Thyroid gland (tissue), 4 donors: ENCODE measurements around the gene DST. TPM values are rescaled to one million over a fixed set of nuclear protein-coding genes. Genes with fewer than 3 reads are reported as not detected.

Experiments used
- DNase-seq, 2 donors: peaks; one replicate each; pipeline ENCODE4 v3.0.0-alpha.2; 2019
- H3K27ac ChIP-seq, 3 donors: fragments of 200-600 bp; sonication (generic); 1 replicate in 2 of 3; 2 replicates in 1 of 3; pipeline ENCODE4 v1.5.1; 2016 to 2019; ENCODE audit warnings: mild to moderate bottlenecking in 1 of 3, moderate library complexity in 1 of 3
- H3K27me3 ChIP-seq: fragments of 200-600 bp; sonication (generic); one replicate; pipeline ENCODE4 v1.5.1; 2019
- H3K36me3 ChIP-seq, 2 donors: fragments of 200-600 bp; sonication (generic); one replicate each; pipeline ENCODE4 v1.5.1; 2016 to 2019
- H3K4me1 ChIP-seq, 2 donors: fragments of 200-600 bp; sonication (generic); one replicate each; pipeline ENCODE4 v1.5.1; 2017 to 2019
- H3K4me3 ChIP-seq, 3 donors: fragments of 200-600 bp; sonication (generic); replicated peaks in 1 of 3; 1 replicate in 2 of 3; 2 replicates in 1 of 3; pipeline ENCODE4 v1.5.1; 2016; ENCODE audit warnings: mild to moderate bottlenecking in 1 of 3
- H3K9me3 ChIP-seq: fragments of 200-600 bp; sonication (generic); one replicate; pipeline ENCODE4 v1.5.1; 2017
- CTCF ChIP-seq, 6 experiments: fragments of 200-600 bp in 3 of 6; fragments of 450-650 bp in 3 of 6; sonication (generic) in 3 of 6; IDR thresholded peaks; one replicate each; pipeline ENCODE4 v1.5.1; 2016 to 2019; ENCODE audit warnings: antibody characterized with exemption in 6 of 6, mild to moderate bottlenecking in 2 of 6, inconsistent platforms in 1 of 6, moderate library complexity in 1 of 6
- POLR2A ChIP-seq, 2 donors: fragments of 450-650 bp; IDR thresholded peaks; one replicate each; pipeline ENCODE4 v1.6.1; 2017; ENCODE audit warnings: antibody characterized with exemption in 2 of 2, mild to moderate bottlenecking in 2 of 2, moderate library complexity in 1 of 2
- WGBS, 2 donors: methylation state at CpG; one replicate each; pipeline ENCODE4 v1.1.5; 2017; 5-methylcytosine and 5-hydroxymethylcytosine counted together
- intact Hi-C: fragments of 100-400 bp; cut with DNase I; formaldehyde crosslinking; loops from one replicate; pipeline ENCODE4 v1.15.1; 2023
- total RNA-seq, 4 donors: library from RNA; depleted of rRNA; stranded (reverse); fragments of >200 nt; gene quantifications; one replicate each; pipeline ENCODE4 v1.2.3, GENCODE V29; 2016

The DST gene
- total RNA-seq, 4 donors from 2014 or later = 99.8 to 169 (median 149) TPM

DNA sequence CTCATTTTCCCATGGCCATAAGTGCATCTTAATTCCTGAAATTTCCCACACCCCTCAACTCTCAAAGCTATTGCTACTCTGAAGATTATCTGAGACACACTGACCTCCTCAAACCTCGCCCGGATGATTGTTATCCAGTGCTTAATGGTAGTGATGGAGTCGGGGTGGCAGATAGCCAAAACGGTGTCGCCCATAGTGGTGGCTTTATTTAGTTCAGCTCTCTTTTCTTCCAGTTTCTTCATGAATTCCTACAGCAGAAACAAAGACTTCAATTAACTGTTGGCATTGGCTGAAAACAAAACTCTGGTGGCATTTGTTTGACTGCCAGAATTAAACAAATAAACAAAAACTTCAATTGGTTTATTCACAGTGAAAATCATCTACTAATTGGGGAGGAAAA, 165.4 kb downstream of the DST start:
- TF ChIP-seq CTCF (IDR thresholded peaks at IDR 0.05) = no peak
- no peak for TF ChIP-seq POLR2A (IDR thresholded peaks at IDR 0.05)
- no peak overlapping the region for H3K27ac ChIP-seq
- H3K4me3 ChIP-seq = no peak overlapping the region
- DNase-seq = no peak
- no peaks in the 10 kb centered on the region for H3K27me3 ChIP-seq
- peaks cover 16 to 25% of the 10 kb centered on the region in 2 donors for H3K36me3 ChIP-seq
- 92 to 96% methylated on average over 5 of the region's 5 CpGs for WGBS, 2 donors
- no peaks in the 10 kb centered on the region for H3K9me3 ChIP-seq
- H3K4me1 ChIP-seq = no peaks in the 10 kb centered on the region
- intact Hi-C loops = no loop called here

GRCh38 chr6:56475736-56476457, 166.8 kb downstream of the DST start:
- no peak for TF ChIP-seq POLR2A (IDR thresholded peaks at IDR 0.05)
- no peak for TF ChIP-seq CTCF (IDR thresholded peaks at IDR 0.05)
- intact Hi-C loops = no loop called here
- WGBS, 2 donors = 51 to 56% methylated on average over 4 of the region's 4 CpGs
- H3K36me3 ChIP-seq = peaks cover 10 to 24% of the 10 kb centered on the region in 2 donors
- H3K4me1 ChIP-seq = no peaks in the 10 kb centered on the region
- no peaks in the 10 kb centered on the region for H3K9me3 ChIP-seq
- no peak overlapping the region for H3K27ac ChIP-seq
- H3K4me3 ChIP-seq = no peak overlapping the region
- H3K27me3 ChIP-seq = no peaks in the 10 kb centered on the region
- DNase-seq = peak; percentile 53 to 61

DNA sequence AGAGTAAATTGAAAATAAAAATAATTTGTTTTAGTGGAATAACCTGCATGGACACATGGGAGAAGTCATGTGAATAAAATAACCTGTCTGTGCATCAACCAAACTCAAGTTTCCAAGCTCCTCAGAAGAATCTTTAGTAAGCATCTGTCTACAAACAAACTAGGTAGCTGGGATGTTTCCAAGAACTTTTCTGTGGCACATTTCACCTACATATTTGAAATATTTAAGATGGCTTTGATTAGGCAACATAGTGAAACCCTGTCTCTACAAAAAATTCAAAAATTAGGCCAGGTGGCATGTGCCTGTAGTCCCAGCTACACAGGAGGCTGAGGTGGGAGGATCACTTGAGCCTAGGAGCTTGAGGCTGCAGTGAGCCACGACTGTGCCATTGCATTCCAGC, 168.2 kb downstream of the DST start:
- no peak overlapping the region for H3K27ac ChIP-seq
- WGBS, 2 donors = 47 to 68% methylated on average over 1 of the region's 1 CpG
- H3K4me1 ChIP-seq = no peaks in the 10 kb centered on the region
- intact Hi-C loops = no loop called here
- H3K27me3 ChIP-seq = no peaks in the 10 kb centered on the region
- TF ChIP-seq CTCF (IDR thresholded peaks at IDR 0.05) (no peak), POLR2A (IDR thresholded peaks at IDR 0.05) (no peak)
- no peak for DNase-seq
- H3K36me3 ChIP-seq = peaks cover 18 to 35% of the 10 kb centered on the region in 2 donors
- no peaks in the 10 kb centered on the region for H3K9me3 ChIP-seq
- H3K4me3 ChIP-seq = no peak overlapping the region

DNA sequence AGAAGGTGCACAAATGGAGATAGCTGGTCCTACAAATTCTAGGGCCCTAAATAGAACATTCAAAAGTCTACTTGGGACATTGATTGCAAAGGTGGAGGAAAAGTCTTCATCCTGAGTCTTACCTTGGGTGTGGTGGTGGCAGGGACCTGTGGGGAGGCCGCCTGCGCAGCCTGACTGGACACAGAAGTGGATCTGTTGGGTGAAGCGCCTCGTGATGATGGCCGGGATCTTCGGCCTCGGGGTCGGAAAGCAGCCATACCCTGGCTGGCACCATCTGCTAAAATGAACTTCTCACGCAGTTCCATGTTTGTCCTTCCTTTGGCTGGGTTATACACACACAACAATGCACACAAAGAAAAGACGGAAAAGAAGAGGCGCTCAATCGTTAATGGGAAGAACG, 179.2 kb downstream of the DST start:
- H3K36me3 ChIP-seq = peaks cover 18 to 37% of the 10 kb centered on the region in 2 donors
- TF ChIP-seq CTCF (IDR thresholded peaks at IDR 0.05) = no peak
- TF ChIP-seq POLR2A (IDR thresholded peaks at IDR 0.05) = no peak
- no peak overlapping the region for H3K27ac ChIP-seq
- no peak for DNase-seq
- H3K9me3 ChIP-seq = no peaks in the 10 kb centered on the region
- intact Hi-C loops = no loop called here
- no peaks in the 10 kb centered on the region for H3K4me1 ChIP-seq
- H3K27me3 ChIP-seq = no peaks in the 10 kb centered on the region
- no peak overlapping the region for H3K4me3 ChIP-seq
- 95 to 97% methylated on average over 13 of the region's 13 CpGs for WGBS, 2 donors

DNA sequence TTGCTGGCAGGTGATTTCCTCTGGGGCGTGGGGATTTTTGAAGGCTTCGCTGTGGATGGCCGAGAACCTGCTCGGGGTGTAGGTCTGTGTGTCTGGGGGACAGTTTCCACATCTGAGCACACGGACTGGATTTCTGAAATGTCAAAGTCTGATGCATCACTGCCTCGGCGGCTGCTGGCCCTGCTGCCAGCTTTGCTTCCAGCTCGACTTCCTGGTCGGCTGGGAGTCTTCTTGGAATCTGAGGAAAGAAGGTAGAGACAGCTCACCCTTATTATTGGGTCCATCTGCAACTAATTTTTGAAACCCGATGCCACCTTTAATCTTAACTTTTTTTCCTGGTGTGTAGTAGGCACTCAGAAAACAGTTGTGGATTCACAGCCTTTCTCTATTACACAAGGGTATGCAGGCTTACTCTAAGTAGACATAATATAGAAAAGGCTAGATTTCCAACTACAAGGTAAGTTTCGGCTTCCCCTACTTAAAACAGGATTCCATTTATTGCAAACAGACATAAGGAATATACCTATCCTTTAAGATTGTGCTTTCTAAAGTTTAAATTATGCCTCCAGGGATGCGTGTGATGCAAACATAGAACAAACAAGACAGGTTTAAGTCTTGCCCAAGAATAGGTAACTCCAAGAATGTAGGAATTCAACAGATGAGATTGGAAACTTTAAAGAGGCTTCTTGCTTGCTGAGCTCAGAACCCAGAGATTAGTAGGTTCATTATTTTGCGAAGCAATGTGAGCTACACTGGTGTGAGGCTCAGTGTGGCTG, 183.5 kb downstream of the DST start:
- no peaks in the 10 kb centered on the region for H3K4me1 ChIP-seq
- H3K4me3 ChIP-seq = no peak overlapping the region
- no peaks in the 10 kb centered on the region for H3K9me3 ChIP-seq
- no peak for TF ChIP-seq POLR2A (IDR thresholded peaks at IDR 0.05)
- no peak for TF ChIP-seq CTCF (IDR thresholded peaks at IDR 0.05)
- no peaks in the 10 kb centered on the region for H3K27me3 ChIP-seq
- WGBS, 2 donors = 93 to 94% methylated on average over 13 of the region's 13 CpGs
- H3K27ac ChIP-seq = no peak overlapping the region
- no peak for DNase-seq
- peaks cover 22 to 37% of the 10 kb centered on the region in 2 donors for H3K36me3 ChIP-seq
- intact Hi-C loops = loop anchor here (10.0 kb wide), 1 partner anchor 84 kb away; no protein-coding TSS in a partner anchor
